ENCODE measurements around the gene NHERF1. TPM values are rescaled to one million over a fixed set of nuclear protein-coding genes. Genes with fewer than 3 reads are reported as not detected.

The NHERF1 gene
- total and polyA plus RNA-seq, 2 donors from 2014 or later, result 71.3 to 448 TPM

DNA sequence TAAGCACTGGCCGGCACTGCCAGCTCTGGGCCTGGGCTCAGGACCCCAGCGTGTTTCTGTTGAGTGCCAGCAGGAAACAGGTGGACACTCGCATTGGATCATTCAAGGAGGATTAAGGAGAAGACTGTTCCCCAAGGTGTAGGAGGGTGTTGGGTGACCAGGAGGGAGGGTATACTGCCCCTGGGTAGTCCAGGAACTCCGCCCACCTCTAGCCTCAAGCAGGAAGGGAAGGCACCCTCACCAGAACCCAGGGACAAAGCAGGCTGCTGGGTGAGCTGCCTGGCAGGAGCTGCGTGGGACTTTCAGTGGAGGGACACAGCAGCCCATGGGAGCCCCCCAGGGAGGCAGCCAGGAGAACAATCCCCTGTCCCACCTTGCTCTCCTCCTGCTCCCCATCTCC lies 19.1 kb upstream of the NHERF1 start:
- FAIRE-seq (no peak), DNase-seq (no peak)
- H3K4me1 ChIP-seq (ENCODE audit: control insufficient read depth in 2 of 3, insufficient read depth in 2 of 3, low read depth in 1 of 3, low read length in 3 of 3), result no peaks in the 10 kb centered on the region
- intact Hi-C loops (cut with DNase I), result no loop called here
- no peak overlapping the region for H3K27ac ChIP-seq (ENCODE audit: low read depth in 2 of 2, low read length in 2 of 2)
- H3K27me3 ChIP-seq (ENCODE audit: control insufficient read depth, insufficient read depth, low read length), result no peaks in the 10 kb centered on the region
- TF ChIP-seq, protein P1, sequence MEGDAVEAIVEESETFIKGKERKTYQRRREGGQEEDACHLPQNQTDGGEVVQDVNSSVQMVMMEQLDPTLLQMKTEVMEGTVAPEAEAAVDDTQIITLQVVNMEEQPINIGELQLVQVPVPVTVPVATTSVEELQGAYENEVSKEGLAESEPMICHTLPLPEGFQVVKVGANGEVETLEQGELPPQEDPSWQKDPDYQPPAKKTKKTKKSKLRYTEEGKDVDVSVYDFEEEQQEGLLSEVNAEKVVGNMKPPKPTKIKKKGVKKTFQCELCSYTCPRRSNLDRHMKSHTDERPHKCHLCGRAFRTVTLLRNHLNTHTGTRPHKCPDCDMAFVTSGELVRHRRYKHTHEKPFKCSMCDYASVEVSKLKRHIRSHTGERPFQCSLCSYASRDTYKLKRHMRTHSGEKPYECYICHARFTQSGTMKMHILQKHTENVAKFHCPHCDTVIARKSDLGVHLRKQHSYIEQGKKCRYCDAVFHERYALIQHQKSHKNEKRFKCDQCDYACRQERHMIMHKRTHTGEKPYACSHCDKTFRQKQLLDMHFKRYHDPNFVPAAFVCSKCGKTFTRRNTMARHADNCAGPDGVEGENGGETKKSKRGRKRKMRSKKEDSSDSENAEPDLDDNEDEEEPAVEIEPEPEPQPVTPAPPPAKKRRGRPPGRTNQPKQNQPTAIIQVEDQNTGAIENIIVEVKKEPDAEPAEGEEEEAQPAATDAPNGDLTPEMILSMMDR (IDR thresholded peaks at IDR 0.05; ENCODE audit: borderline replicate concordance, extremely low read depth, insufficient read depth), result no peak
- no peaks in the 10 kb centered on the region for H3K9me3 ChIP-seq (ENCODE audit: control insufficient read depth in 2 of 3, insufficient read depth in 1 of 3, low read length in 3 of 3)
- no peak overlapping the region for H3K9ac ChIP-seq (ENCODE audit: low read length in 3 of 3)
- no peaks in the 10 kb centered on the region for H3K36me3 ChIP-seq (ENCODE audit: control insufficient read depth in 2 of 3, insufficient read depth in 3 of 3, low read length in 3 of 3)
- no peak overlapping the region for H3K4me3 ChIP-seq (ENCODE audit: low read length in 3 of 3)

DNA sequence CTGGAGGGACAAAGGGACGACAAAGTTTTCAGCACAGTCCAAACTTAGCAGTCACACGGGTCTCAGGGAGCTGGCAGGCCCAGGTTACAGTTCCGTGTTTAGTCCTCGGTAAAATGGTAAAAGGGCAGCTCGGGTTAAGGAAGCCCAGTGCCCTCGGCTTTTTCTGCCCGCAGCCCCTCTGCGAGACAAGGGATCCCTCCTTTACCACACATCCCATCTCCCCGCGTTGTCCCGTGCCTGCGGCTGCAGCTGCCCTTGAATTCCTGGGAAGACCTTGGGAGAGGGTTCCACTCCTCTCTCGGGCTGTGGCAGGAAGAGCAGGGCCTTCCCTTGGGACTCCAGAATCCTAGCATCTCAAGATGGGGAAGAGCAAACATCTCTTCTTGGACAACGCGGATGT lies 18.6 kb upstream of the NHERF1 start:
- intact Hi-C loops (cut with DNase I), result no loop called here
- Histone ChIP-seq H3K27ac (ENCODE audit: low read depth in 2 of 2, low read length in 2 of 2) (no peak overlapping the region), H3K4me3 (ENCODE audit: low read length in 3 of 3) (no peak overlapping the region), H3K9ac (ENCODE audit: low read length in 3 of 3) (no peak overlapping the region), H3K9me3 (ENCODE audit: control insufficient read depth in 2 of 3, insufficient read depth in 1 of 3, low read length in 3 of 3) (no peaks in the 10 kb centered on the region), H3K4me1 (ENCODE audit: control insufficient read depth in 2 of 3, insufficient read depth in 2 of 3, low read depth in 1 of 3, low read length in 3 of 3) (no peaks in the 10 kb centered on the region), H3K36me3 (ENCODE audit: control insufficient read depth in 2 of 3, insufficient read depth in 3 of 3, low read length in 3 of 3) (no peaks in the 10 kb centered on the region), H3K27me3 (ENCODE audit: control insufficient read depth, insufficient read depth, low read length) (no peaks in the 10 kb centered on the region)
- FAIRE-seq, result no peak
- DNase-seq, result no peak
- TF ChIP-seq, protein P1 (IDR thresholded peaks at IDR 0.05; ENCODE audit: borderline replicate concordance, extremely low read depth, insufficient read depth), result no peak

DNA sequence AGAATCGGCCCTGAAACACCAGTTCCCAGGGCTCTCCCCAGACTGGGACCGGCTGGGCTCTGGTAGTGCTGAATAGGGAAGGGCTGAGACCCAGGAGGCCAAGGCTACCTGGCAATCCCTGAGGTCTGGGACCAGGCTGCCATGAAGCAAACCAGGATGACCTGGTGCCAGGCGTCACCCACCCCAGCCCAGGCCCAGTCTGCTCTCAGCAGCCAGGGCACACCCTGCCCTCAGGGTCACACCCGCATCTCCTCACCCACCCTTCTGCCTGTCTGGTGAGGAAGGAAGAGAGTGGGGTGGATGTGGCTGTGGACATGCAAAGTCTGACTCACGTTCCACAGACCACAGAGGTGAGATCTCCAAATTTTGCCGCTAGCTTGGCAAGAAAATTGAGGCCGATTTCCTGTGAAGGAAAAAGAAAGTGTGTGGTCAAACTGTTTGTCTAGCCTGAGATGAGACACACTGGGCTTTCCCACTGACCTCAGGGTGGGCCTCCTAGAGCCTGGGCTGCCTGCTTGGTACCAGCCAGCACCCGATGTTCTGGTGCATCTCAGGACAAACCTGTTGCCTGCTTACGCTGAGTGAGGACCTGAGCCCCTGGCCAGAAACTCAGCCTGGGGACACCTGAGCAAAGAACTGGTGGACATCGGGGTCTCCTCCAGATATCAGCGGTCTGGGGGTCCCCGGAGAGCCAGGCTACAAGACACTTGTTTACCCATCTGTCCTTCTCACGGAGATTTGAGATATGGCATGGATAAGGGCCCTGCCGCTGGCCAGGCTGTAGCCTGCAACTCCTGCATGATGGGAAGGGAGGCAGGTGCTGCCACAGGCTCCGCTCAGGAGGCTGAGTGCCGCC lies 17.7 kb upstream of the NHERF1 start:
- Histone ChIP-seq H3K9ac (ENCODE audit: low read length in 3 of 3) (no peak overlapping the region), H3K27me3 (ENCODE audit: control insufficient read depth, insufficient read depth, low read length) (no peaks in the 10 kb centered on the region), H3K36me3 (ENCODE audit: control insufficient read depth in 2 of 3, insufficient read depth in 3 of 3, low read length in 3 of 3) (no peaks in the 10 kb centered on the region), H3K9me3 (ENCODE audit: control insufficient read depth in 2 of 3, insufficient read depth in 1 of 3, low read length in 3 of 3) (no peaks in the 10 kb centered on the region), H3K27ac (ENCODE audit: low read depth in 2 of 2, low read length in 2 of 2) (no peak overlapping the region), H3K4me1 (ENCODE audit: control insufficient read depth in 2 of 3, insufficient read depth in 2 of 3, low read depth in 1 of 3, low read length in 3 of 3) (no peaks in the 10 kb centered on the region), H3K4me3 (ENCODE audit: low read length in 3 of 3) (no peak overlapping the region)
- FAIRE-seq (no peak), DNase-seq (no peak)
- TF ChIP-seq, protein P1 (IDR thresholded peaks at IDR 0.05; ENCODE audit: borderline replicate concordance, extremely low read depth, insufficient read depth), result no peak
- intact Hi-C loops (cut with DNase I), result no loop called here

DNA sequence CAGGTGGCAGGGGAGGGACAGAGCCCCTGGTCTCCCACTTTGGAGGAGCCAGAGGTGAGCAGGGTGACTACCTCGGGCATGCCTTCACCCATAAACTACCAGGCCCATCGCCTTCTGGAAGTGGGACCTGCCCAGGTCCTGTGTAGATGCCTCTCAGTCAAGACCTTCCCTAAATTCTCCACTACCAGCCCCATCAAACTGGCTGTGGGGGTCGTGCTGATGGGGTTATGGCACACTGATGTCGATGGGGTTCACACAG lies 17.2 kb upstream of the NHERF1 start:
- H3K9me3 ChIP-seq (ENCODE audit: control insufficient read depth in 2 of 3, insufficient read depth in 1 of 3, low read length in 3 of 3), result no peaks in the 10 kb centered on the region
- intact Hi-C loops (cut with DNase I), result no loop called here
- H3K9ac ChIP-seq (ENCODE audit: low read length in 3 of 3), result no peak overlapping the region
- no peaks in the 10 kb centered on the region for H3K36me3 ChIP-seq (ENCODE audit: control insufficient read depth in 2 of 3, insufficient read depth in 3 of 3, low read length in 3 of 3)
- TF ChIP-seq, protein P1 (IDR thresholded peaks at IDR 0.05; ENCODE audit: borderline replicate concordance, extremely low read depth, insufficient read depth), result no peak
- FAIRE-seq (no peak), DNase-seq (no peak)
- no peaks in the 10 kb centered on the region for H3K27me3 ChIP-seq (ENCODE audit: control insufficient read depth, insufficient read depth, low read length)
- H3K4me1 ChIP-seq (ENCODE audit: control insufficient read depth in 2 of 3, insufficient read depth in 2 of 3, low read depth in 1 of 3, low read length in 3 of 3), result no peaks in the 10 kb centered on the region
- H3K4me3 ChIP-seq (ENCODE audit: low read length in 3 of 3), result no peak overlapping the region
- H3K27ac ChIP-seq (ENCODE audit: low read depth in 2 of 2, low read length in 2 of 2), result no peak overlapping the region
